HFFc6 (cell line): ENCODE measurements around the gene P3H4. TPM values are rescaled to one million over a fixed set of nuclear protein-coding genes. Genes with fewer than 3 reads are reported as not detected.

Source experiments
- DNase-seq: peaks from one replicate; pipeline ENCODE4 v3.0.0-alpha.2; 2018
- H3K27ac Mint-ChIP-seq: 2 replicates; pipeline ENCODE4 v1.8.0; 2020; ENCODE audit warnings: mild to moderate bottlenecking, mixed read lengths
- H3K27me3 Mint-ChIP-seq: 2 replicates; pipeline ENCODE4 v1.8.0; 2021; ENCODE audit warnings: mild to moderate bottlenecking, moderate library complexity, mixed read lengths; ENCODE audit not compliant: insufficient read depth
- H3K36me3 Mint-ChIP-seq: 2 replicates; pipeline ENCODE4 v1.8.0; 2021; ENCODE audit warnings: low read depth, mixed read lengths
- H3K4me1 Mint-ChIP-seq: 2 replicates; pipeline ENCODE4 v1.8.0; 2020; ENCODE audit warnings: low read depth, mixed read lengths
- H3K4me3 Mint-ChIP-seq: 2 replicates; pipeline ENCODE4 v1.8.0; 2020; ENCODE audit warnings: mild to moderate bottlenecking, moderate library complexity, mixed read lengths
- H3K9me3 Mint-ChIP-seq: 2 replicates; pipeline ENCODE4 v1.8.0; 2020; ENCODE audit warnings: mild to moderate bottlenecking, mixed read lengths
- total RNA-seq, 6 experiments: library from RNA; stranded (reverse); fragmentation: NEBNext Ultra II Directional; extraction: Animal tissue kit (Norgen Biotek cat#: 25700); gene quantifications; 2 replicates in 1 of 6; 3 replicates in 5 of 6; pipeline ENCODE4 v1.2.3, GENCODE V29; 2021
- TF ChIP-seq, protein P1 (sequence below): fragments of 200-600 bp; sonication (generic); IDR thresholded peaks from 2 replicates; pipeline ENCODE4 v1.5.0; 2021; ENCODE audit warnings: antibody characterized with exemption, mild to moderate bottlenecking

P3H4 gene
- total RNA-seq, 6 experiments from 2014 or later: 48.8 to 75.5 (median 50.3) TPM

DNA sequence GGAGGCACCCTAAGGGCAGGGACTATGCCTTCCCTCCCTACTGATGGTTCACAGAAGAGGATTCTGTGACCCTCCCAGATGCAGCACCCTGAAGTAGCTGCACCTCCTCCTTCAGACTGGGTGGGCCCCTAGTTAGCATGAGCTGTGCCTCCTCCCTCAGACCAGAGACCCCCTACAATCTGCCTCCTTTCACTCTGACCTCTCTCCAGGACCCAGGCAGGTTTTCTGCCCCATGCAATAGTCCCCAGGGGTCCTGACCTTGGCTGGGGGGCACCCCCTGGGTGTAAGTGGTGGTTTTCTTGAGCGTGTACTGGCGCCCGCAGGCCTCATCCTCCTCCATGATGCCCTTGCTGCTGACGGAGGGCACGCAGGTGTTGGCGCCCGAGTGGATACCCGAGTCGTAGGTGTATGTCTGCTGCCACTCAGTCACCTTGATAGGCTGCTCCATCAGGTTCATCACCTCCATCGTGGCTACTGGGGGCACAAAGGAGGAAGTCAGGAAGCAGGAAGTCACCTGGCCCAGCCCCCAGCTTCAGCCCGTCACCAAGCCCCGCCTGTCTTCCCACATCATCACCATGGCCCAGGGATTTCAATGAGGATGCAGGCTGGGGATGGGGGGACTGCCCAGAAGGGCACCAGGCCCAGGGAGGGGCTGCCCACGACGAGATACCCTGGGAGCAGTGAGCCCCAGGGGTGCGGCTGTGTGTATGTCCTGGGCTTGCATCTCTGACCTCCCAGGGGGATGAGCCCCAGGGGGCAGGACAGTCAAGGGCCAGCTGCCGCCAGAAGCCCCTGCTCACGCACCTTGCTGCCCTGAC is 40.2 kb downstream of the P3H4 start:
- H3K27ac Mint-ChIP-seq: no peak overlapping the region
- TF ChIP-seq, protein P1, sequence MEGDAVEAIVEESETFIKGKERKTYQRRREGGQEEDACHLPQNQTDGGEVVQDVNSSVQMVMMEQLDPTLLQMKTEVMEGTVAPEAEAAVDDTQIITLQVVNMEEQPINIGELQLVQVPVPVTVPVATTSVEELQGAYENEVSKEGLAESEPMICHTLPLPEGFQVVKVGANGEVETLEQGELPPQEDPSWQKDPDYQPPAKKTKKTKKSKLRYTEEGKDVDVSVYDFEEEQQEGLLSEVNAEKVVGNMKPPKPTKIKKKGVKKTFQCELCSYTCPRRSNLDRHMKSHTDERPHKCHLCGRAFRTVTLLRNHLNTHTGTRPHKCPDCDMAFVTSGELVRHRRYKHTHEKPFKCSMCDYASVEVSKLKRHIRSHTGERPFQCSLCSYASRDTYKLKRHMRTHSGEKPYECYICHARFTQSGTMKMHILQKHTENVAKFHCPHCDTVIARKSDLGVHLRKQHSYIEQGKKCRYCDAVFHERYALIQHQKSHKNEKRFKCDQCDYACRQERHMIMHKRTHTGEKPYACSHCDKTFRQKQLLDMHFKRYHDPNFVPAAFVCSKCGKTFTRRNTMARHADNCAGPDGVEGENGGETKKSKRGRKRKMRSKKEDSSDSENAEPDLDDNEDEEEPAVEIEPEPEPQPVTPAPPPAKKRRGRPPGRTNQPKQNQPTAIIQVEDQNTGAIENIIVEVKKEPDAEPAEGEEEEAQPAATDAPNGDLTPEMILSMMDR: no peak
- H3K27me3 Mint-ChIP-seq: peaks cover 2% of the 10 kb centered on the region; the same call in 1 of the 2 replicates
- no peak for DNase-seq
- no peak overlapping the region for H3K4me3 Mint-ChIP-seq
- H3K9me3 Mint-ChIP-seq: no peaks in the 10 kb centered on the region
- H3K36me3 Mint-ChIP-seq: no peaks in the 10 kb centered on the region
- peaks cover 20% of the 10 kb centered on the region for H3K4me1 Mint-ChIP-seq

DNA sequence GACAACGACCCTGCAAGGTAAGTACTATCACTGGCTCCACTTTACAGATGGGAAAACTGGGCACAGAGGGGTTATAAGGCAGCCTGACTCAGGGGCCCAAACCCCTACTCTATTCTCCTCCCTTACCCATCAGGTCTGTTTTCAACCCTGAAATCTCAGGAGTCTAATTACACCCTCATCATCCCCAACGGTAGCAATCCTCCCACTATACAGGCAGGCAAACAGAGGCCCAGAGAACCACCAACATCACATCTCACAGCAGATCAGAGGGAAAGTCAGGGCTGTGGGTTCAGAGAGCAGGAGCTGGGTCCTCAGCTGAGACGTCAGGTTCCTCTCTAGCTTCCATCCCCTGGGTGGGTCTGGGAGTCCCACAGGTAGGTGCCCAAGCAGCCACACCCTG is 41.8 kb downstream of the P3H4 start:
- Mint-ChIP-seq H3K4me3 (no peak overlapping the region), H3K4me1 (peaks cover 14% of the 10 kb centered on the region), H3K27me3 (peaks cover 2% of the 10 kb centered on the region; the same call in 1 of the 2 replicates), H3K9me3 (no peaks in the 10 kb centered on the region), H3K36me3 (no peaks in the 10 kb centered on the region), H3K27ac (no peak overlapping the region)
- no peak for DNase-seq
- TF ChIP-seq, protein P1: no peak

DNA sequence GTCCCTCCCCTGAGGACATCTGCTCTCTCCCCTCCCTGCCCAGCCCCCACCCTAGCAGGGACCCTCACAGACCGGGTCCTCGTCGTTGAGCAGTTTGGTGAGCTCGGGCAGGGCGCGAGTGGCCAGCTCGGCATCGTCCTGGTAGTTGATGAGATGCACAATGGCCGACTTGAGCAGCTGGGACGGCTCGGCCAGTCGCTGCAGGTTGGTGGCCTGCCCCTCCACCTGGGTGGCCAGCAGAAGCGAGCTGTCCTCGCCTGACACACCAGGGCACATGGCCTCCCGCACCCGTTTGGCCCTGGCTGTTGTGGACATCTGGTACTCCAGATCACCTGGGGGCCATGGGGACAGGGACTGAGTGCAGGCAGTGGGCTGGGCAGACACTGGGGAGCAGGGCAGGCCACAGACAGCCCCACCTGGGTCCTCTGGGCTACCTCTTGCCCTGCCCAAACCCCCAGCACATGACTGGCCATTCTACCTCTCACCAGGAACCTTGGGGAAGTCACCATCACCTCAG is 42.3 kb downstream of the P3H4 start:
- DNase-seq: no peak
- no peaks in the 10 kb centered on the region for H3K36me3 Mint-ChIP-seq
- peaks cover 2% of the 10 kb centered on the region; the same call in 1 of the 2 replicates for H3K27me3 Mint-ChIP-seq
- TF ChIP-seq, protein P1: no peak
- H3K4me1 Mint-ChIP-seq: peaks cover 14% of the 10 kb centered on the region
- H3K4me3 Mint-ChIP-seq: no peak overlapping the region
- H3K9me3 Mint-ChIP-seq: no peaks in the 10 kb centered on the region
- no peak overlapping the region for H3K27ac Mint-ChIP-seq

DNA sequence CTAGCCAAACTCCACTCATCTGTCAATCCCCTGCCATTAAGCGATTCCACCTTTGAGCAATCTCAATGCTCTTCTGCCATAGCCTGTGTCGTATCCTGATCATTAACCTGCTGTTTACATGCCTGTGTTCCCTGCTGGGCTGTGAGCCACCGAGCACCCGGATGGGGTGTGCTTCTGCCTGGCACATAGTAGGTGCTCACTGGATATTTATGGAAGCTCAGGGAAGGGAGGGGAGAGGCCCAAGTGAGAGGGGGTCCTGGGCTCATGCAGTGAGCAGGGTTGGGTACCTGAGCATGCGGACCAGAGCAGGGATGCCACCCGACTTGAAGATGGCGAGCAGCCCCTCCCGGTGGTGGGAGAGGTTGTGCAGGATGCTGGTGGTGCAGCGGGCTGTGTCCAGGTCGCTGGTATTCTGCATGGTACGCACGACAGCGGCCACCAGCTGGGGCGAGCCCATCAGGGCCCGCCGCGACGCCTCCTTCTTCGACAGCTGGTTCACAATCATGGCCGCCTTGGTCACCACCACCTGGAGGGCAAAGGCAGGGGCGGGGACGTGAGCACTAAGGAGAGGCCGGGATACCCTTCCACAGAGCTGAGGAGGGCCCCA is 43.0 kb downstream of the P3H4 start:
- H3K4me3 Mint-ChIP-seq: no peak overlapping the region
- no peak for DNase-seq
- H3K4me1 Mint-ChIP-seq: peaks cover 12% of the 10 kb centered on the region
- TF ChIP-seq, protein P1: no peak
- H3K9me3 Mint-ChIP-seq: no peaks in the 10 kb centered on the region
- peaks cover 2% of the 10 kb centered on the region; the same call in 1 of the 2 replicates for H3K27me3 Mint-ChIP-seq
- no peaks in the 10 kb centered on the region for H3K36me3 Mint-ChIP-seq
- H3K27ac Mint-ChIP-seq: no peak overlapping the region

DNA sequence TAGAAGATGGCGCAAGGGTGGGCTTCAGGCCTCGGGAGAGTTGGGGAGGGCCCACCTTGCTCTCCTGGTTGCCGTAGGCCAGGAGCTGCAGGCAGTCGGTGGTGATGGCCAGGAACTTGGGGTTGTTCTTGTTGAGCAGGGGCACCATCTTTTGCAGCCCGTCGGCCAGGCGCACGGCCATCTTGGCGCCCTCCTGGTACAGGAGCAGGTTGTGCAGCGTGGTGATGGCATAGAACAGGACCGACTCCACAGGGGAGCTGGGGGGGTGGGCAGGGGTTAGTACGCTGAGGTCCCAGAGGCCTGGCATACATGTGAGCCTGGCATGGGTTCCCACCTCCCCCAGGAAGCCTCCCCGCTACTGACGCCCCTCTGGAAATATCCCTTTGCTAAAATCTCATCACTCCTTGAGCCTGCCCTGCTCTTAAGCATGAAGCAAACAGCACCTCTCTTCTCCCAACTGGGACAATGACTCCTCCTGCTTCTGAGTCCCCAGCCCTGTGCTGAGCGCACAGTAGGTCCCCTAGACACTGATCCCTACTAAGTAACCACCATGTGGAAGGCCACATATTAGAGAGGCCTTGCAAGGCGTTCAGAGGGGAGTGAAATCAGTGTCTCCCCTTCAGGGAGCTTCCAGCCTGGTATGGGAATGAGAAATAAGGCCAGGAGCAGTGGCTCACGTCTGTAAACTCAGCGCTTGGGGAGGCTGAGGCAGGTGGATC is 44.3 kb downstream of the P3H4 start:
- Mint-ChIP-seq H3K36me3 (no peaks in the 10 kb centered on the region), H3K27ac (no peak overlapping the region), H3K4me3 (no peak overlapping the region), H3K27me3 (no peaks in the 10 kb centered on the region), H3K9me3 (no peaks in the 10 kb centered on the region), H3K4me1 (no peaks in the 10 kb centered on the region)
- TF ChIP-seq, protein P1: no peak
- DNase-seq: no peak
